ENCODE results near the gene ARL5C.

DNA sequence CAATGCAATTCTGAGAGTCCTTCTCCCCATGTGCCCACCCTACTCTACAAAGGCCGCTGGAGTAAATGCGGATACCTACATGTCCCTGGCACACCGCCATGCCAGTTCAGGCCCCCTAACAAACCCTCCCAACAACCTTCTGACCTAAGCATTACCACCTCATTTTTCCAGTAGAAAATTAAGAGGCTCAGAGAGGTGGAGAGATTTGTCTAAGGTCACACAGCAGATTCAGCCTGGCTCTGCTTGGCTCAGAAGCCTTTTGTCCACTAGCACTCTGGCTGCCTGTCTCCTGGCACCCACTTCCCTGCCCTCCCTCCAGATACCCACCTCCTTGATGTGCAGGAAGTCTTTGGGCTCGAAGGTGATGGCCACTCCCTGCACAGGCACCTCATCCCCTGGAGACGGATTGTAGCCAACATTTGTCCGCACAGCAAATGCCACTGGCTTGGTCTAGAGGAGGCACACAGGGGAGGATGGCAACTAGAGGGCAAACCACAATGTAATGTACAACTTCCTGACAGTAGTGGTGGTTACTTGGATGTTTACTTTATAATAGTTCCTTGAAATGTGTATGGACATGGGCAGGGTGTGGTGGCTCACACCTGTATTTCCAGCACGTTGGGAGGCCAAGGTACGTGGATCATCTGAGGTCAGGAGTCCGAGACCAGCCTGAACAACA lies 21.3 kb upstream of the ARL5C start:
- no peak for TF ChIP-seq TAF1 (IDR thresholded peaks at IDR 0.05; ENCODE audit: borderline replicate concordance, insufficient read depth, low read length)
- TF ChIP-seq, protein P1, sequence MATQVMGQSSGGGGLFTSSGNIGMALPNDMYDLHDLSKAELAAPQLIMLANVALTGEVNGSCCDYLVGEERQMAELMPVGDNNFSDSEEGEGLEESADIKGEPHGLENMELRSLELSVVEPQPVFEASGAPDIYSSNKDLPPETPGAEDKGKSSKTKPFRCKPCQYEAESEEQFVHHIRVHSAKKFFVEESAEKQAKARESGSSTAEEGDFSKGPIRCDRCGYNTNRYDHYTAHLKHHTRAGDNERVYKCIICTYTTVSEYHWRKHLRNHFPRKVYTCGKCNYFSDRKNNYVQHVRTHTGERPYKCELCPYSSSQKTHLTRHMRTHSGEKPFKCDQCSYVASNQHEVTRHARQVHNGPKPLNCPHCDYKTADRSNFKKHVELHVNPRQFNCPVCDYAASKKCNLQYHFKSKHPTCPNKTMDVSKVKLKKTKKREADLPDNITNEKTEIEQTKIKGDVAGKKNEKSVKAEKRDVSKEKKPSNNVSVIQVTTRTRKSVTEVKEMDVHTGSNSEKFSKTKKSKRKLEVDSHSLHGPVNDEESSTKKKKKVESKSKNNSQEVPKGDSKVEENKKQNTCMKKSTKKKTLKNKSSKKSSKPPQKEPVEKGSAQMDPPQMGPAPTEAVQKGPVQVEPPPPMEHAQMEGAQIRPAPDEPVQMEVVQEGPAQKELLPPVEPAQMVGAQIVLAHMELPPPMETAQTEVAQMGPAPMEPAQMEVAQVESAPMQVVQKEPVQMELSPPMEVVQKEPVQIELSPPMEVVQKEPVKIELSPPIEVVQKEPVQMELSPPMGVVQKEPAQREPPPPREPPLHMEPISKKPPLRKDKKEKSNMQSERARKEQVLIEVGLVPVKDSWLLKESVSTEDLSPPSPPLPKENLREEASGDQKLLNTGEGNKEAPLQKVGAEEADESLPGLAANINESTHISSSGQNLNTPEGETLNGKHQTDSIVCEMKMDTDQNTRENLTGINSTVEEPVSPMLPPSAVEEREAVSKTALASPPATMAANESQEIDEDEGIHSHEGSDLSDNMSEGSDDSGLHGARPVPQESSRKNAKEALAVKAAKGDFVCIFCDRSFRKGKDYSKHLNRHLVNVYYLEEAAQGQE (IDR thresholded peaks at IDR 0.05; ENCODE audit: insufficient read depth in 1 of 2, low read depth in 2 of 2, low read length in 2 of 2) = no peak
- no peak for TF ChIP-seq FOXP2 (optimal IDR thresholded peaks at IDR 0.05; ENCODE audit: borderline replicate concordance, extremely low read depth, extremely low read length, insufficient read depth)
- TF ChIP-seq POLR2AphosphoS5 (IDR thresholded peaks at IDR 0.05; ENCODE audit: low read depth, low read length) = no peak
- no peak for TF ChIP-seq SIN3A (IDR thresholded peaks at IDR 0.05; ENCODE audit: borderline replicate concordance, insufficient read depth, low read length)

Measured in PFSK-1 (cell line).